Suppressor macrophage treated with lipopolysaccharide for 4 hours (primary cell): ENCODE results near the gene FAM3D.

Experiments used
- DNase-seq: peaks from one replicate; pipeline ENCODE4 v3.0.0-alpha.2; 2020

FAM3D gene

GRCh38 chr3:58588030-58588614, 78.5 kb downstream of the FAM3D start:
- DNase-seq = no peak

DNA sequence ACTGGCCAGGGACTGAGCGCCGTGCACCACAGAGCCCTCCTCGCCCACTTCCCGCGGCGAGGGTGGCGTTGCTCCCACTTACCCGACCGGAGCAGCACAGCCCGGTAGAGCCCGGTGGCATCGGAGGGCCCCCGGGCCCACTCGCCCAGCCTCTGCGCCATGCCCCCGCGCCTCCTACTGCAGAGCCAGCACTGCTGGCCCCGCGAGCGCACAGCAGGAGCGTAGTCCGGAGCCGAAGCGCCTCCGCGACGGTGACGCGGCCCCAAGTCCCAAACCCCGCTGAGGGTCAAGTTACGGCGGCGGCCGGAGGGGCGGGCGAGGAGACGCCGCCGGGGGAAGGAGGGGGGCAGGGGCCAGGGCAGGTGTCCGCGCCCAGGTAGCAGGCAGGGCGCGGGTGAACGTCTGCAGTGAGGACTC, 79.8 kb downstream of the FAM3D start:
- DNase-seq = no peak

- no peak for DNase-seq
These were observed 80.6 kb downstream of the FAM3D start for GRCh38 chr3:58585994-58586393.

GRCh38 chr3:58585005-58585786, 81.4 kb downstream of the FAM3D start:
- DNase-seq = peak; percentile 85

GRCh38 chr3:58584690-58585004, 81.9 kb downstream of the FAM3D start:
- DNase-seq = no peak
